Measurements from ENCODE around the gene ATP9A. TPM values are rescaled to one million over a fixed set of nuclear protein-coding genes. Genes with fewer than 3 reads are reported as not detected.

Gene ATP9A
- total and polyA plus RNA-seq, 10 of the 15 experiments (the other 5 are each of a cell fraction or from before 2014, with no cell fraction given), result 0.03 to 0.81 (median 0.14) TPM

Other genes starting within 250 kb of the ATP9A start
- gene NFATC2, start 225.7 kb downstream of the ATP9A start, total RNA-seq (2014; rRNA removed), result 5.1 TPM in 2 replicates
- gene NFATC2, start 225.7 kb downstream of the ATP9A start, total RNA-seq (2014; rRNA removed; fragmentation: Illumina TruSeq; extraction: Trizol), result 3.7 and 4.3 TPM in 2 replicates
- gene NFATC2, start 225.7 kb downstream of the ATP9A start, total RNA-seq (2021), result 17.5 and 20.0 TPM in 2 replicates
- gene NFATC2, start 225.7 kb downstream of the ATP9A start, polyA plus RNA-seq (2011; rRNA removed), result 7.6 and 7.9 TPM in 2 replicates
- 12.3 and 12.7 TPM in 2 replicates for gene NFATC2, start 225.7 kb downstream of the ATP9A start, polyA plus RNA-seq (2014; fragmentation: Illumina TruSeq; extraction: Trizol)
- gene NFATC2, start 225.7 kb downstream of the ATP9A start, polyA plus RNA-seq (2014; fragmentation: Nextera tagmentation; extraction: Ambion mirVana), result 1 to 10 TPM; 3.3 to 7.3 TPM
- gene NFATC2, start 225.7 kb downstream of the ATP9A start, polyA plus RNA-seq (2014; rRNA removed), result 5.6 and 6.8 TPM in 2 replicates
- 1 to 10 TPM; 7.3 to 7.7 TPM for gene NFATC2, start 225.7 kb downstream of the ATP9A start, polyA plus RNA-seq (2016; fragmentation: Nextera tagmentation; extraction: Ambion mirVana)
- gene SALL4, start 34.1 kb upstream of the ATP9A start, total RNA-seq (2014; rRNA removed), result 0.22 TPM in 1 of 2 replicates, not detected in the other
- not detected in 2 replicates for gene SALL4, start 34.1 kb upstream of the ATP9A start, total RNA-seq (2014; rRNA removed; fragmentation: Illumina TruSeq; extraction: Trizol)
- 0.08 and 0.23 TPM in 2 replicates for gene SALL4, start 34.1 kb upstream of the ATP9A start, total RNA-seq (2021)
- gene SALL4, start 34.1 kb upstream of the ATP9A start, polyA plus RNA-seq (2011; rRNA removed), result 0.97 and 1.1 TPM in 2 replicates
- not detected in 2 replicates for gene SALL4, start 34.1 kb upstream of the ATP9A start, polyA plus RNA-seq (2014; fragmentation: Illumina TruSeq; extraction: Trizol)
- gene SALL4, start 34.1 kb upstream of the ATP9A start, polyA plus RNA-seq (2014; fragmentation: Nextera tagmentation; extraction: Ambion mirVana), result not detected
- gene SALL4, start 34.1 kb upstream of the ATP9A start, polyA plus RNA-seq (2014; rRNA removed), result not detected in 2 replicates
- under 1 TPM in 1 of 2 experiments, not detected in 1; 0.08 TPM for gene SALL4, start 34.1 kb upstream of the ATP9A start, polyA plus RNA-seq (2016; fragmentation: Nextera tagmentation; extraction: Ambion mirVana)

Measured in GM12878 (cell line).